HG03460 (cell line): ENCODE results near the gene NAALADL2.
"Not testable (repeated sequence)": the region's sequence is repeated elsewhere in the genome, so short reads cannot be mapped to it uniquely, and the experiment has no call there.

ENCODE experiments used
- ATAC-seq: cut with Tn5 transposase; IDR thresholded peaks from one replicate; pipeline ENCODE4 v1.9.1; 2021; ENCODE audit not compliant: unreplicated experiment

The NAALADL2 gene

GRCh38 chr3:175728566-175728965, 869.4 kb downstream of the NAALADL2 start:
- ATAC-seq: no peak

- ATAC-seq: no peak
Measured at GRCh38 chr3:175729466-175729865, 870.3 kb downstream of the NAALADL2 start.

- ATAC-seq: no peak
Measured at GRCh38 chr3:175731543-175731942, 872.4 kb downstream of the NAALADL2 start.

- ATAC-seq: no peak
Measured at GRCh38 chr3:175732017-175732416, 872.9 kb downstream of the NAALADL2 start.

GRCh38 chr3:175735866-175736265, 876.7 kb downstream of the NAALADL2 start:
- no peak for ATAC-seq

GRCh38 chr3:175737646-175738572, 878.8 kb downstream of the NAALADL2 start:
- ATAC-seq: no peak

- no peak for ATAC-seq
Measured at GRCh38 chr3:175741951-175742350, 882.8 kb downstream of the NAALADL2 start.

- no peak for ATAC-seq
Measured at GRCh38 chr3:175743733-175744400, 884.7 kb downstream of the NAALADL2 start.

GRCh38 chr3:175746308-175746707, 887.2 kb downstream of the NAALADL2 start:
- no peak for ATAC-seq

- ATAC-seq: no peak
Measured at GRCh38 chr3:175748087-175748730, 889.1 kb downstream of the NAALADL2 start.

GRCh38 chr3:175749981-175750380, 890.8 kb downstream of the NAALADL2 start:
- no peak for ATAC-seq

GRCh38 chr3:175751089-175751488, 892.0 kb downstream of the NAALADL2 start:
- no peak for ATAC-seq

GRCh38 chr3:175763948-175764347, 904.8 kb downstream of the NAALADL2 start:
- ATAC-seq: no peak

- no peak for ATAC-seq
Measured at GRCh38 chr3:175764722-175765121, 905.6 kb downstream of the NAALADL2 start.

GRCh38 chr3:175770426-175770825, 911.3 kb downstream of the NAALADL2 start:
- no peak for ATAC-seq

- no peak for ATAC-seq
Measured at GRCh38 chr3:175777495-175777894, 918.4 kb downstream of the NAALADL2 start.

- ATAC-seq: no peak
Measured at GRCh38 chr3:175777965-175778364, 918.8 kb downstream of the NAALADL2 start.

GRCh38 chr3:175778994-175779393, 919.9 kb downstream of the NAALADL2 start:
- ATAC-seq: no peak

- ATAC-seq: not testable (repeated sequence)
Measured at GRCh38 chr3:175787109-175787508, 928.0 kb downstream of the NAALADL2 start.

GRCh38 chr3:175792245-175792644, 933.1 kb downstream of the NAALADL2 start:
- ATAC-seq: no peak

GRCh38 chr3:175798326-175798725, 939.2 kb downstream of the NAALADL2 start:
- ATAC-seq: no peak

- no peak for ATAC-seq
Measured at GRCh38 chr3:175805825-175806224, 946.7 kb downstream of the NAALADL2 start.
